DOHH2 (cell line): Measurements from ENCODE around the gene CIPC.

Experiments
- H3F3A ChIP-seq: fragments of 200-600 bp; sonication (generic), shearing (Covaris generic); 2 replicates; pipeline ENCODE4 v1.6.0; 2016; ENCODE audit warnings: antibody characterized with exemption, mild to moderate bottlenecking; ENCODE audit not compliant: control insufficient read depth, insufficient read depth
- H3K27ac ChIP-seq: fragments of 200-600 bp; sonication (generic); 2 replicates; pipeline ENCODE4 v1.5.1; 2014; ENCODE audit warnings: low read depth, mild to moderate bottlenecking, low read length, moderate library complexity
- H3K27me3 ChIP-seq: fragments of 200-600 bp; sonication (generic); 2 replicates; pipeline ENCODE4 v1.6.1; 2014; ENCODE audit warnings: mild to moderate bottlenecking, low read length, mixed read lengths; ENCODE audit not compliant: control insufficient read depth
- H3K36me3 ChIP-seq: fragments of 200-600 bp; sonication (generic); 2 replicates; pipeline ENCODE4 v1.6.1; 2014; ENCODE audit warnings: mild to moderate bottlenecking, low read length, moderate library complexity, mixed read lengths; ENCODE audit not compliant: control insufficient read depth
- H3K4me1 ChIP-seq: fragments of 200-600 bp; sonication (generic); 2 replicates; pipeline ENCODE4 v1.6.1; 2014; ENCODE audit warnings: mild to moderate bottlenecking, low read length, mixed read lengths; ENCODE audit not compliant: control insufficient read depth
- H3K4me2 ChIP-seq: fragments of 200-600 bp; sonication (generic); 2 replicates; pipeline ENCODE4 v1.6.0; 2014; ENCODE audit warnings: mild to moderate bottlenecking, low read length, moderate library complexity
- H3K4me3 ChIP-seq: fragments of 200-600 bp; sonication (generic); 2 replicates; pipeline ENCODE4 v1.5.1; 2014; ENCODE audit warnings: mild to moderate bottlenecking, low read length, mixed read lengths
- H3K79me2 ChIP-seq: fragments of 200-600 bp; sonication (generic); 2 replicates; pipeline ENCODE4 v1.6.1; 2014; ENCODE audit warnings: mild to moderate bottlenecking, low read length, mixed read lengths; ENCODE audit not compliant: control insufficient read depth
- H3K9me2 ChIP-seq: fragments of 200-600 bp; sonication (generic); replicated peaks from 2 replicates; pipeline ENCODE4 v1.6.1; 2014; ENCODE audit warnings: mild to moderate bottlenecking, low read length, mixed read lengths; ENCODE audit not compliant: control insufficient read depth
- H3K9me3 ChIP-seq: fragments of 200-600 bp; sonication (generic); 2 replicates; pipeline ENCODE4 v1.6.1; 2014; ENCODE audit warnings: antibody characterized with exemption, low read length, mixed read lengths; ENCODE audit not compliant: control insufficient read depth, insufficient read depth
- H4K20me1 ChIP-seq: fragments of 200-600 bp; sonication (generic); 2 replicates; pipeline ENCODE4 v1.6.0; 2014; ENCODE audit warnings: low read depth, mild to moderate bottlenecking, antibody characterized with exemption, low read length, moderate library complexity; ENCODE audit not compliant: control insufficient read depth, insufficient read depth
- CTCF ChIP-seq: fragments of 200-600 bp; sonication (generic); IDR thresholded peaks from one replicate; pipeline ENCODE4 v1.5.1; 2014; ENCODE audit warnings: antibody characterized with exemption, mild to moderate bottlenecking, low read depth, low read length; ENCODE audit not compliant: poor library complexity, severe bottlenecking
- EZH2phosphoT487 ChIP-seq: fragments of 200-600 bp; sonication (generic); IDR thresholded peaks from 2 replicates; pipeline ENCODE4 v1.6.1; 2017; ENCODE audit warnings: borderline replicate concordance, mild to moderate bottlenecking, antibody characterized with exemption, low read length, moderate library complexity, mixed read lengths

Gene CIPC

DNA sequence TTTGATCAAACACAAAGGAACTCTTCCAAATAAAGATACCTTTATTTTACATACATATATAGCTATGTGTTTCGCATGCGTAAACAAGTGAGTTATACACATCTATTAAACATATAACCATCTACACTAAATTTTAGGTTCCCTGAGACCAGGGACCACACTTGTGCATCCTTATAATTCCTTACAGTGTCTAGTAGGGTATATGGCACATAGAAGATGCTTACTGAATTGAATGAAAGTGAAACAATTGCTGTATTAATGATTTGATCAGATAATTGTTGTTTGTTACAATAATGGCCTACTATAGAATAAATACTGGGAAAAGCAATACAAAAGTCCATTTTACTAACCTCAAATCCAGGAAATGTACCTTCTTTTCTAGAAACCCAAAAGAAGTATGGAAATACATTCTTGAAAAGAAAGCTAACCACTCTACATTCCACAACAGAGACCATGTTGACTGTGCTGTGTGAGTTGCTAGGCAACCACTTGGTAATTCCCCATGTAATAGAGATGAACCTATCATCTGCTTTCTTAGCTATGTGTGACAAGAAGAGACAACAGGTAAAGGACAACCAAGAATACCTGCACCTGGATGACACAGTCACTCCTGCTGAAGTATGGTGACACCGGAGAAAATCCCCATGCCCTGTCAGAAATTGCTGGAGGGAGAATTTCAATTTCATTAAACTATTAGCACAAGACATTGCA is 11.9 kb upstream of the CIPC start:
- Histone ChIP-seq H3K79me2 (no peaks in the 10 kb centered on the region), H3K27me3 (peaks cover 28% of the 10 kb centered on the region), H3K9me2 (no peaks in the 10 kb centered on the region), H3F3A (peaks cover 2% of the 10 kb centered on the region), H3K4me1 (peaks cover 15% of the 10 kb centered on the region), H3K4me3 (no peak overlapping the region), H3K27ac (no peak overlapping the region), H4K20me1 (no peaks in the 10 kb centered on the region), H3K4me2 (no peak overlapping the region), H3K36me3 (no peaks in the 10 kb centered on the region), H3K9me3 (peaks cover 4% of the 10 kb centered on the region)
- TF ChIP-seq EZH2phosphoT487 (no peak), CTCF (no peak)

DNA sequence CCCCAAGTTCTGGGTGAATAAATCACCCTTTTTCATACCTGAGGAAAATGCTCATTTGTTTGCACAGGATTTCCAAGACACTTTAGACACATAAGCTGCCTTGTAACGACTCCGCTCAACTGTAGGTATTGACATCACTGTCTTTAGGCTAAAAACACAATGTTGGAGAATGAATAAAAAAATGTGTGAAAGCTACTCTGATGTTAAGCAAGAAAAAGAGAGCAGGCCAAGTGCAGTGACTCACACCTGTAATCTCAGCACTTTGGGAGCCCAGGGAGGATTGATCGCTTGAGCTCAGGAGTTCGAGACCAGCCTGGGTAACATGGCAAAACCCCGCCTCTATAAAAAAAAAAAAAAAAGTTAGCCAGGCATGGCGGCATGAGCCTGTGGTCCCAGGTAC is 11.1 kb upstream of the CIPC start:
- no peak overlapping the region for H3K4me2 ChIP-seq
- H3K4me1 ChIP-seq = peaks cover 7% of the 10 kb centered on the region
- H3K27ac ChIP-seq = no peak overlapping the region
- peaks cover 2% of the 10 kb centered on the region for H3F3A ChIP-seq
- no peaks in the 10 kb centered on the region for H3K79me2 ChIP-seq
- TF ChIP-seq CTCF (no peak), EZH2phosphoT487 (no peak)
- H3K9me2 ChIP-seq = no peaks in the 10 kb centered on the region
- H3K27me3 ChIP-seq = peaks cover 28% of the 10 kb centered on the region
- no peaks in the 10 kb centered on the region for H4K20me1 ChIP-seq
- H3K36me3 ChIP-seq = no peaks in the 10 kb centered on the region
- peaks cover 11% of the 10 kb centered on the region for H3K9me3 ChIP-seq
- no peak overlapping the region for H3K4me3 ChIP-seq

GRCh38 chr14:77087631-77088030 is 10.4 kb upstream of the CIPC start:
- H3F3A ChIP-seq = peaks cover 2% of the 10 kb centered on the region
- H3K27me3 ChIP-seq = peaks cover 27% of the 10 kb centered on the region
- H3K36me3 ChIP-seq = no peaks in the 10 kb centered on the region
- no peaks in the 10 kb centered on the region for H4K20me1 ChIP-seq
- H3K4me2 ChIP-seq = no peak overlapping the region
- H3K9me3 ChIP-seq = peaks cover 12% of the 10 kb centered on the region
- peaks cover under 1% of the 10 kb centered on the region; the same call in 1 of the 2 replicates for H3K4me1 ChIP-seq
- TF ChIP-seq EZH2phosphoT487 = no peak
- TF ChIP-seq CTCF = no peak
- no peaks in the 10 kb centered on the region for H3K79me2 ChIP-seq
- no peak overlapping the region for H3K27ac ChIP-seq
- H3K9me2 ChIP-seq = no peaks in the 10 kb centered on the region
- H3K4me3 ChIP-seq = no peak overlapping the region
